GM19324 (cell line): ENCODE results near the gene TSSK6.

ENCODE experiments used
- ATAC-seq: cut with Tn5 transposase; IDR thresholded peaks from one replicate; pipeline ENCODE4 v1.9.1; 2021; ENCODE audit warnings: mild to moderate bottlenecking, moderate library complexity; ENCODE audit not compliant: unreplicated experiment, low FRiP score

The TSSK6 gene

DNA sequence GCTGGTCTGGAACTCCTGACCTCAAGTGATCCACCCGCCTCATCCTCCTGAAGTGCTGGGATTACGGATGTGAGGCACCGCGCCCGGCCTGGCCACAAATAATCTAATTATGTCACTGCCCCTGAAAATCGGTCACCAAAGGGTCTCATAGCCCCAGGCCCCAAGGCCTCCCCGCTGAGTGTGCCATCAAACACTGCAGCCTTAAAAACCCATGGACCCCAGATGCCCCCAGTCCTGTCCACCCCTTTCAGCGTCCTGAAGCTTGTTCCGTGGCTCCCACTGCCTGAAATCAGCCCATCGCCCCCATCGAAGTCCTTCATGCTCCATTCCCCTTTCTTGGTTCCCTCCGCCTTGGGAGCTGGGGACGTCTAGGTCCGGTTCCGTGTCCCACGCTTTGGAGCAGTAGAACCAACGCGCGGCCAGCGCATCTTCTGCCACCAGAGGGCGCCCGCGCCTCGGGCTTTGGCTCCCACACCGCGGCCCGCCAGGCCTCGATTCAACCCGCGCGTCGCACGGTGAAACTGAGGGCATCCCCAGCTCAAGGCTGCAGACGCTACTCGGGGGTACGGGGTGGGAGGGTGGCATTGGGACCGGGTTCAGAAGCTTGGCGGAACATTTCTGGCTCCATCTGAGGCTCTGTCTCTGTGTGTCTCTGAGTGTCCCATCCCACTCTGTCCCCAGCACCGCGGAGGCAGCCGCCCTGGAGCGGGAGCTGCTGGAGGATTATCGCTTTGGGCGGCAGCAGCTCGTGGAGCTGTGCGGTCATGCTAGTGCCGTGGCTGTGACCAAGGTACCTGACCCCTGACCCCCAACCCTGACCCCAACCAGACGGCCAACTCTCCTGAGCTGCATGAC is 16.8 kb upstream of the TSSK6 start:
- ATAC-seq = no peak

DNA sequence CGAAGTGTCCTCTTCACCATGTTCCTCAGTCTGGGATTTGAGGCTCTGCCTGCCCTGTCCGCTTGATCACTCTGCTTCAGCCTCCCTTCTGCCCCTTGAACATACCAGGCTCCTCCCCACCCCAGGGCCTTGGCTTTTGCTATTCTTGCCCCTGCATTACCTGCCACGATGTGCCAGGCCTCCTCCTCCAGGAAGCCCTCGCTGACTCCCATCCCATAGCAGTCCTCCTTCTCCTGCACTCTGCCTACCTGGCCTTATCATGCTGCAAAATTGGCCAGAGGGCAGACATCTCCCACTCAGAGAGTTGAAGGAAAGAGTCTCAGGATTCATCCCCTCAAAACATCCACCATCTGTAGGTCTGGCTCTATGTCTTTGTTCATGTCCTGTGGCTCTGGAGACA is 15.5 kb upstream of the TSSK6 start:
- no peak for ATAC-seq

DNA sequence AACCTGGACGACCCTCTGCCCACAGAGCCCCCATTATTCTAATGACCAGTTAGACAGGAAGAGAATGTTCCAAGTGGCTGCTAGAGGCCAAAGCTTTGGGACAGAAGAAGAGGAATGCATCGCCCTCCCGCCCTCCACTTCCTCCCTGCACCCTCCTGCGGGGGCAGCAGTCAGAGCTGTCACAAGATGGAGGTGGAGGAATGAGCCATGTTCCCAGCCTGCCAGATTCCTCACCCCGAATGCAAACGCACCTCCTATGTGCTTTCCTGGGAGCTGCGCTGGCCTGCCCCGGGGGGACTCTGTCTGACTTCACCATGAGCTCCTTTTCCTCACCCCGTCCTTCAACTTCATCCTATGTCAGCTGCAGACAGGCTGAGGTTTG is 15.1 kb upstream of the TSSK6 start:
- no peak for ATAC-seq

DNA sequence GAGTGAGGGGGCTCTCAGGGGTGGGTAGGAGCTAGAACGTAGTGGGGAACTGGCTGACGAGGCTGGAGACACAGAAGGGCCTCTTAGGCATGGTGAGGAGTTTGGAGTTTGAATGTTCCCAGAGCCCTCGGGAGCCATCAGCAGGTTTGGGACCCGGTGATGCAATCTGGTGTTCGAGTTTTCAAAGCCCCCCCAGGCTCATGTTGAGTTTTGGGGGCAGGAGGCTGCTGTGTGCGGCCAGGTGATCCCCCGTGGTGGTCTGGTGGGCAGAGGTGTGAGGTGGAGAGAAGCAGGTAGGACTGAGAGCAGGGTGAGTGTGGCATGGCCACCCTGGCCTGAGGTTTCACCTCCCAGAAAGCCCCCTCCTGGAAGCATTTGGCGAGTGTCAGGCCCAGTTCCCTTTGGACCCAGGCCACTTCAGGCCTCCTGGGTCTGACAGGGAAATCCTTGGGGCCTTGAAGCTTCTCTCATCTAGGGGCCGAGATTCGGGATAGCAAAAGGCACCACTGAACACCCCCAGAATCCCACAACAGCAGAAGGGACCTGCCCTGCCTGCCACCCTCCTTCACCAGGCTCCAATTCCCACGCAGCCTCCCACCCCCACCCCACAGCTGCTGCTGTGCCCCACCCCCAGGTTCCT is 14.6 kb upstream of the TSSK6 start:
- no peak for ATAC-seq

DNA sequence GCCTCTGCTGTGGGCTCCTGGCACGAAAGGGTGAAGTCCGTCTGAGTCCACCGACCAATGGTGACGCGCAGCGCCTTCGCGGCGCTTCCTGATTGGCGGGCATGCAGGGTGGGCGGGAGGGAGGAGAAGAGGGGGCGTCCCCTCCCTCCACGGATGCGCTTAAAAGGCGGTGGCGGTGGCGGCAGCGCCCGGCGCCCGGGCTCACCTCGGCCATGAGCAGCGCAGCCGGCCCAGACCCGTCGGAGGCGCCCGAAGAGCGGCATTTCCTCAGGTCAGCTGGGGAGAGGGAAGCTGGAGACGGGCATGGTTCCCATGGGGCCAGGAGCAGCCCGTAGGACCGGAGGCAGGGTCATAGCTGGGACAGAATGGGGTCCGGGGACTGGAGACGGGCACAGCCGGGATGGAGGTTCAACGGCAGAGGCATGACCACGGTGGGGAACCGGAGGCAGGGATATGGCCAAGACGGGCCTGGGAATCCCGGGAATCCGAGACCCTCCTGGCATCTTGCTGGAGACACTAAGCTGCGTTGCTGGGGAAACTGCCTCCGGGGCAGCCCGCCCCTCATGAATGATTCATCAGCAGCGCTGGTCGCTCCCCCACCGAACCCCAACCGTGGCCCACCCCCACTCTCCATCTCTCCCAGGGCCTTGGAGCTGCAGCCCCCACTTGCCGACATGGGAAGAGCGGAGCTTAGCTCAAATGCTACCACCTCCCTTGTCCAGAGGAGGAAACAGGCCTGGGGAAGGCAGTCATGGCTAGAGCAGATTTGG is 13.6 kb upstream of the TSSK6 start, which contains the start of gene YJEFN3:
Gene YJEFN3, plus strand, starts transcription at position 191 of the 770 bp plus-strand sequence. Its CDS starts 22 bp downstream, at position 213.
- ATAC-seq = no peak

DNA sequence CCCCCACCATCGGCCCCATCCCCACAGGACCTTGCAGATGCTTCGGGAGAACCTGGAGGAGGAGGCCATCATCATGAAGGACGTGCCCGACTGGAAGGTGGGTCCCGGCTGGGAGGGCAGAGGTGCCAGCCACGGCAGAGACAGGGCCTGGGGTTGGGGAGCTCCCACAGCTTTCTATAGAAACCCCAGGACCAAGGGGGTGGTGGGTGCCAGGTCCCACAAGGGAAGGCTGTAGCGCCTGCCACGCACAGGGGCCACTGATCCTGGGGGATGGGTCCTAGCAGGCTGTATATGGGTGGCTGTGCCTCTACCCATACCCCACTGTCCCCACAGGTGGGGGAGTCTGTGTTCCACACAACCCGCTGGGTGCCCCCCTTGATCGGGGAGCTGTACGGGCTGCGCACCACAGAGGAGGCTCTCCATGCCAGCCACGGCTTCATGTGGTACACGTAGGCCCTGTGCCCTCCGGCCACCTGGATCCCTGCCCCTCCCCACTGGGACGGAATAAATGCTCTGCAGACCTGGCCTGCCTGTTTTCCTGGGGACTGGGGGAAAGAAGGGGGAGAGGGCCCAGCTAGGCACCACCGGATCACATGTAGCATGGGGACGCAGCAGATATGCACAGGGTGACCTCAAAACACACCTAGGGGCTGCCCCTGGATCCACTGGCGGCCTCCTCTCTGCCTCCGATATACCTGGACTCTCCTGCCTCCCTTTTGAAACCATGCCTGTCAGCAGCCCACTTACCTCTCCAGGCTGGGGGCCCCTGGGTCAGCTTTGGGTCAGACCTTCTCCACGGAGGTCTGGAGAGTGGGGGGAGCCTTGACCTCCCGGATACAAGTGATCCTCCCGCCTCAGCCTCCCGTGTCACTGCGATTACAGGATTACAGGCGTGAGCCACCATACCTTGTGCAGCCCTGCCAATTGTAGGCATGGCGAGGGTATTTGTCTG is 12.6 kb upstream of the TSSK6 start:
- ATAC-seq = no peak

DNA sequence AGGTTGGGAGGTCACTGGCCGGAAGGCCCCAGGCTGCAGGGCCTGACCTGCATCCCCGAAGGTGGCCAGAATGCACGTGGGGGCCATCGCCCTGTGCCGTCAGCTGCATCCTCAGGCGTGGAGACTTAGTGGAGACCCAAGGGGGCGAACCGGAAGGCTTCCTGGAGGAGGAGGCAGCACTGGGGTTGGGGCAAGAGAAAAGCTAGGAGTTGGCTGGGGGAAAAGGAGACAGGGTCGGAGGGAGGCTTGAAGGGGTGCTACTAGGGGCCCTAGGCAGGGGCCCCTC is 12.0 kb upstream of the TSSK6 start:
- ATAC-seq = no peak

DNA sequence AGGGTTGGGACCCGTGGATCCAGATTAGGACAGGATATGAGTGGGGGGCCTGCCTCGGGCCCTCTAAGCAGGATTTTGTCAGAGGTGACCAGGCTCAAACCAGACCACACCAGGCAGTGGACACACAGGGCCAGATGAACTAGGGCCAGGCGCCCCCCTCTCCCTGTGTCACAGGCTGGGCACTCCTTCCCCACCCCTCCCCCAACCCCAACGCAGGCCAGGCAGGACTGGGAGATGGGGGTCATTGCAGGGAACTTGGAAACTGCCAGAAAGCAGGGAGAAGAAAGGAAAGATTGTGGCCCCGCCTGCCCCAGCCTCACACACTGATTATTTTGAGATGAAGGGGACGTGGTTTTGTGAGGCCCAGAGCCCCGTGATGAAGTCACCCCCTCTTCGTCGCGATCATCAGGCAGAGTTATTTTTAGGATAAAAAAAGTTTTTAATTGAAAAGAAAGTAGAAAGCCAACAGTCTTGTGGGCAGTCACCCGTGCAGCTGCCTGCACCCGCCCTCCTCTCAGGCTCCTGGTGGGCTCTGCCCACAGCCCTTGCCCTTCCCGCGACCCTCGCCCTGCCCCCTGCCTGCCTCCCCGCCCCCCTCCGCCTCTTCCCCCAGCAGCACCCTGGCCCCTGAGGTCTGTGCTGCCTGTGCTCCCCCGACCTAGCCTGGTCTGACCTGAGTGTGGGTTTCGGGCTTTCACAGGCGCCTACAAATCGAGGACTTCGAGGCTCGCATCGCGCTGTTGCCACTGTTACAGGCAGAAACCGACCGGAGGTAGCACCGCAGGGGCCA is 11.4 kb upstream of the TSSK6 start:
- ATAC-seq = no peak

DNA sequence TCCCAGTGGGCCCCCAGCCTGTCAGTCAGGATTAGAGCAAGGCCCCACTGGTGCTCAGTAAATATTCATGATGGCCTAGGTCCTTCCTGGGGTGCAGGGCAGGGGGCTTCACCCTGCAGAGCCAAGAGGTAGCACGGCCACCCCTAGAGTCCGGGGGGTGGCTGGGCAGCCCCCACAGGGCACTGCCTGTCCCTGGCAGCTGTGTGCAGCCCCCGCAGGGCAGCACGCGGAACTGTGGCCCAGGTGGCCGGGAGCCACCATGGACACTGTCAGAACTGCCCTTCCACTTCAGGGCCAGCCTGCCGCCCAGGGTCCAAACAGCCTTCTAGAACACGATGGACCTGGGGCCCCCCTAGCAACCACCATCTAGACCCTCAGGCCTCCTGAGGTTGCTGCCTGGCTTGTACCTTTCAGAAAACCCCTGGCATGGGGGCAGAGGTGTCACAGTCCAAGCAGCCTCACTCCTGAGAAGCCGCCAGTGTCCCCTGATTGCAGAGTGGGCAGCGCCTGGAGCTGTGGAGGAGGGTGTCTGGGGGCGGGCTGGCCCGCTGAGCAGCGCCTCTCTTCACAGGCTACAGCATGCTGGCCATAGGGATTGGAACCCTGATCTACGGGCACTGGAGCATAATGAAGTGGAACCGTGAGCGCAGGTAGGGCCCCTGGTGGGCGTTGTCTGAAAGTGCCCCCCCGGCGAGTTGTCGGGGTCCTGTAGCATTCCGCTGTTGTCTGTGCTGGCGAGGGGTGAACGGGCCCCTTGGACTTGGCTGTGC is 10.4 kb upstream of the TSSK6 start:
- no peak for ATAC-seq

DNA sequence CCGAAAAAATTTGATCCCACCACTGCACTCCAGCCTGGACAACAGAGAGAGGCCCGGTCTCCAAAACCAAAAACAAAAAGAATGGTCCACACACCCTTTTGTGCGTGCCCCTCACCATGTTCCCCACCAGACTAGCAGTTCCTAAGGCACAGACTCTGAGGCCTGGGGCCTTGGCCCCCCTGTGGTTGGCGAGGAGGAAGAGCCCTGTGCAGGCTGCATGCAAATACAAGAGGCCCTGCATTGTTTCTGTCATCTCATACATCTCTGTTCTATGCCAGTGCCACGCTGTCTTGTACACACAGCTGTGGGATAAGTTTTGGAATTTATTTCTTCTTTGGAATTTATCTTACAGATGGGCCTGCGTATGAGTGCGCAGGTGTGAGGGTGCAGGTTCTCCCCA is 8.7 kb upstream of the TSSK6 start:
- ATAC-seq = no peak

DNA sequence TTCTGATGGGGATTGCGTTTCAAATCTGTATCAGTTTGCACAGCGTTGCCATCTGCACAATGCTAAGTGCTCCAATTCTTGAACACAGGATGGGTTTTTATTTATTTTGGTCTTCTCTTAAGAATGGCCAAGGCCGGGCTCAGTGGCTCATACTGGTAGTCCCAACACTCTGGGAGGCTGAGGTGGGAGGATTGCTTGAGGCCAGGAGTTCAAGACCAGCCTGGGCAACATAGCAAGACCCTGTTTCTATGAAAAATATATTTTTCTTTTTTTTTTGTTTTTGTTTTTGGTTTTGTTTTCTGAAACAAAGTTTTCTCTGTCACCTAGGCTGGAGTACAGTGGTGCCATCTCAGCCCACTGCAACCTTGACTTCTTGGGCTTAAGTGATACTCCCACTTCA is 7.8 kb upstream of the TSSK6 start:
- ATAC-seq = no peak

DNA sequence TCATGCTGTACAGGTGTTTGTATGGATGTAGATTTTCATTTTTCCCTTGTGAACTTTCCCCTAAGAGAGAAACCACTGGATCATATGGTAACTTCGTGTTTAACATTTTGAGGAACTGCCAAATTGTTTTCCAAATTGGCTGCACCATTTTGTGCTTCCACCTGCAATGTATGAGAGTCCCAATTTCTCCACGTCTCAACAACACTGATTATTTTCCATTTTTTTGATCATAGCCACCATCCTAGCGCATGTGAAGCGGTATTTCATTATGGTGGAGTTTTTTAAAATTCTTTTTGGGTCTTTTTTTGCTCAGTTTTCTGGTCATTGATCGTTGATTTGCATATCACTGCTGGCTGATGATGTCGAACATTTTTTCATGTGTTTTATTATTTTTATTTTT is 5.6 kb upstream of the TSSK6 start:
- no peak for ATAC-seq

DNA sequence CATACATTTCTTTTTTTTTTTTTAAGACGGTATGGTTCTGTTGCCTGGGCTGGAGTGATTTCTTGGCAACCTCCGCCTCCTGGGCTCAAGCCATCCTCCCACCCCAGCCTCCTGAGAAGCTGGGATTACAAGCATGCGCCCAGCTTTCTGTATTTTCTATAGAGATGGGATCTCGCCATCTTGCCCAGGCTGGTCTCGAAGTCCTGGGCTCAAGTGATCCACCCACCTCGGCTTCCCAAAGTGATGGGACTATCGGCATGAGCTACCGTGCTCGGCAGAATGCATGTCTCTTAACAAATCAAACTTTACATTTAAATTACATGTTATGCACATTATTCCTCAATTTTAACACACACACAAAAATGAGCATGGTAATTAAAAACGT is 1.9 kb upstream of the TSSK6 start:
- ATAC-seq = no peak

DNA sequence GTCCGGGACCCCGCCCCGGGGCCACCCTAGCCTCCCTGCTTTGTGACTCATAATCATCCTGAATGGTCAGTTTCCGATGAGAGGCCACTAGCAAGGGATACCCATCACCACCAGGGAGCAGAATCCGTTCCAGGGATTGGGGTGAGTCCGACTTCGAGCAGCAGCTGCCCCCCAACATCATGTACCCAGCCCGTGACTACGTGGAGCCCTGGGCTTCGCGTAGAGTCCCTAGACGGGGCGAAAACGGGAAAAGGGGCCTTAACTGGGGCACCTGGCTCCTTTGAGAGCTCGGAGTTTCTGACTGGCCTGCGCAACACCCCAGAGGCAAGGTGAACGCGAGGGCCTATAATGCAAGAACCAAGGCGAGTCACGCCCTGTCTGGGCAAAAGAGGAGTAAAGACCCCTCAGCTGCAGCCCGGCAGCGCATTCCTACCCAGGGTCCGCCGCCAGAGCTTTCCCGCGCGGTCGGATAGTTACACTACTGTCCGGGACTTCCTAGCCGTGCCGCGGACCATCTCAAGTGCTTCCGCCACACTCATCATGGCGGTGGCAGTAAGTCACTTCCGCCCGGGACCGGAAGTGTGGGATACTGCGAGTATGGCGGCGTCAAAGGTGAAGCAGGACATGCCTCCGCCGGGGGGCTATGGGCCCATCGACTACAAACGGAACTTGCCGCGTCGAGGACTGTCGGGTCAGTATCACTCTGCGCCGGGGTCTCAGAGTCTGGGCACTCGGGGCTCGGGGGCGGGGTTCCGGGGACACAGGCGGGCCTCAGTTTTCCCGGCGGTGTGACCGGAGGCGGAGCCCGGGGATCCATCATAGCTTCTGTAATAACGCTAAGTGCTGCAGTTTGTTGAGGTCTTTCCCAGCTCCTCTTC is 533 bp upstream of the TSSK6 start, which contains the start of gene NDUFA13:
Gene NDUFA13, plus strand, starts transcription at position 584 of the 878 bp plus-strand sequence. Its CDS starts 14 bp downstream, at position 598.
- peak; percentile 95 for ATAC-seq

DNA sequence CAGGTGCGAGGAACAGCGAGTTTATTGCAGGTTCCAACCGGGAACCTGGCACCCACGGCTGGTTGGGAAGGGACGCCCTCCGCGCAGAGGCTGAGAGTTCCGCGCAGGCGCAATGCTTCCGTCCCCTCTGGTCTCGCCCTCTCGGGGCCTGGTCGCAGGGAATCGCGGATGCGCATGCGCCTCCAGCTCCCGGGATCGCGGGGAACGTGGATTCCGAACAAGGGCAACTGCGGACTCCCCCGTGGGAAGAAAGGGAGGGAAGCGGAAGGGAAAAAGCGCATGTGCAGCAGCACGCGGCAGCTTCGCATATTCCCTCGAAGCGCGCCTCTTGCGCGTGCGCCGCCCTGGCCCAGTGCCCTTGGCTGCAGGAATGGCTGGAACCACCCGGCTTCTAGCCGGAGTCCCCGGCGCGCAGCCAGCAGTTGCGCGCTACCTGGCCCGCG is 1.1 kb downstream of the TSSK6 start:
- no peak for ATAC-seq

DNA sequence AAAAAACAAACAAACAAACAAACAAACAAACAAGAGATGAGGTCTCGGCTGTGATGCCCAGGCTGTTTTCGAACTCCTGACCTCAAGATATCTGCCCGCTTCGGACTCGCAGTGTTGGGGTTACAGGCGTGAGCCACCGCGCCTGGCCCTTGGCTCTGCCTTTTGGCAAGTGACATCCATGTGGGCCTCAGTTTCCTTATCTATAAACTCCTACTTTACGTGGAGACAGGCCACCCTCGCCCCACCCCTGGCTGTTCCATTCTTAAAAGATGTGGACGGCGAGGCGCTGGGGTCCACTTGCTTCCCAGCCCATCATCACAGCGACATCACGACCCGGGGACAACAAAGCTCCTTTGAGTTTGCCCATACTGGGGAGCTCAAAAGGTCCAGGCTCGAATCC is 1.7 kb downstream of the TSSK6 start:
- no peak for ATAC-seq

DNA sequence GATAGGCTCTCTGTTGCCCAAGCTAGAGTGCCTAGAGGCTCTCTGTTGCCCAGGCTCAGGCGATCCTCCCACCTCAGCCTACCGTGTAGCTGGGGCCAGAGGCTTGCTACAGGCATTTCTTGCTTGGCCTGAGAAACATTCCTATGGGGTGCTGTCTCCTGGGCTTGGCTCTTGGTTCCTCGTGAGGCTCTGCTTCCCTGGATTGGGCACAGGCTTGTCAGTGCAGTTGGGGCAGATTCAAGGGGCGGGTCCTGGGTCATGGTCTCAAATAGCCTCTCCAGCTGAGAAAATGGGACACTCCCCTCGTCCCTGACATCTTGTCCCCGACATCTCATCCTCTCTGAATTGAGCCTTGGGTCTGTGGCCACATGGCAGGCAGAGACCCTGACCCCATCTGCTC is 4.9 kb downstream of the TSSK6 start:
- no peak for ATAC-seq

DNA sequence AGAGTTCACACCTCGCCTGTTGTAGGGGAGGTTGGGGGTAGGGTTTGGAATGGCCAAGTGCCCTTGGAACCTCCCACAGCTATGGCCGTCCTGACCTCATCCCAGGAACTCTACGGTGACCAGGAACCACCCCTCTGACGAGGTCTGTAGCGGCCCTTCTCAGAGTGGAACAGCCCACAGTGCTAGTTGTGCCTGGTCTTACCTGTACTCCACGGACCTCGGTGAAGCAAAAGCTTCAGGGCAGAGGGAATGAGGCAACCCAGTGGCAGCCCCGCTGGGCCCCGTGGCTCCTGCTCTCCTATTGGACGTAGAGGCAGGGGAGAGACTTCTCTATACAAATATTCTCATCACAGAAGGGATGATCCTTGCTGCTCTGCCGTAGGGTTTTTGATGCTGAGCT is 7.1 kb downstream of the TSSK6 start:
- no peak for ATAC-seq
